Lung (tissue), 12 donors: ENCODE results near the gene RBM28. TPM values are rescaled to one million over a fixed set of nuclear protein-coding genes. Genes with fewer than 3 reads are reported as not detected.

Experiments used
- ATAC-seq: fragments of 200-7000 bp; cut with Tn5 transposase; one replicate; pipeline ENCODE4 v1.9.1; 2020; ENCODE audit warnings: moderate number of reproducible peaks; ENCODE audit not compliant: insufficient read depth, low FRiP score
- DNase-seq, 3 donors: peaks; one replicate each; pipeline ENCODE4 v3.0.0-alpha.2; 2013 to 2017
- H3K27ac ChIP-seq, 2 donors: one replicate each; pipeline ENCODE4 v1.5.1; 2013; ENCODE audit warnings: mild to moderate bottlenecking in 2 of 2, moderate library complexity in 2 of 2, control low read depth in 1 of 2, inconsistent platforms in 1 of 2, low read depth in 1 of 2, low read length in 1 of 2
- H3K27me3 ChIP-seq, 3 donors: one replicate each; pipeline ENCODE4 v1.5.1; 2013; ENCODE audit warnings: low read length in 2 of 3; ENCODE audit not compliant: control insufficient read depth in 3 of 3, insufficient read depth in 3 of 3
- H3K36me3 ChIP-seq, 4 donors: one replicate each; pipeline ENCODE4 v1.5.1; 2013; ENCODE audit warnings: low read length in 4 of 4, mild to moderate bottlenecking in 1 of 4, moderate library complexity in 1 of 4; ENCODE audit not compliant: control insufficient read depth in 4 of 4, insufficient read depth in 4 of 4
- H3K4me1 ChIP-seq, 5 donors: one replicate each; pipeline ENCODE4 v1.5.1; 2013; ENCODE audit warnings: low read length in 5 of 5, mild to moderate bottlenecking in 2 of 5, moderate library complexity in 1 of 5; ENCODE audit not compliant: control insufficient read depth in 5 of 5, insufficient read depth in 5 of 5
- H3K4me3 ChIP-seq: one replicate; pipeline ENCODE4 v1.5.1; 2013; ENCODE audit warnings: mild to moderate bottlenecking, control low read depth, moderate library complexity
- H3K9ac ChIP-seq, 2 donors: one replicate each; pipeline ENCODE4 v1.5.1; 2013; ENCODE audit warnings: low read length in 2 of 2, control low read depth in 1 of 2; ENCODE audit not compliant: insufficient read depth in 1 of 2
- H3K9me3 ChIP-seq, 4 donors: one replicate each; pipeline ENCODE4 v1.5.1; 2013; ENCODE audit warnings: low read length in 3 of 4, mild to moderate bottlenecking in 1 of 4, moderate library complexity in 1 of 4; ENCODE audit not compliant: control insufficient read depth in 4 of 4, insufficient read depth in 3 of 4
- WGBS, 2 donors: extraction: QIAGEN DNeasy Blood & Tissue Kit; methylation state at CpG; one replicate each; pipeline ENCODE4 v1.1.7; 2013; 5-methylcytosine and 5-hydroxymethylcytosine counted together
- polyA plus RNA-seq, 2 donors: library from polyadenylated mRNA; stranded (reverse); fragments of 200-250 nt; gene quantifications; one replicate each; pipeline ENCODE4 v1.2.1, GENCODE V29; 2013
- total RNA-seq, 2 donors: library from RNA; depleted of rRNA in 1 of 2; stranded (reverse); fragments of >200 nt in 1 of 2; gene quantifications; one replicate each; pipeline ENCODE4 v1.2.1, GENCODE V29; 2014 to 2021
- TF ChIP-seq, protein P1 (sequence below): IDR thresholded peaks from 2 replicates; pipeline ENCODE4 v1.5.1; 2012; ENCODE audit warnings: mild to moderate bottlenecking; ENCODE audit errors: control extremely low read depth, extremely low read depth
- donor health status: control.
- donor health status: control.
- donor health status: Bipolar disorder and iron deficiency.
- donor health status: healthy.
- donor health status: DM: yes; HTN: yes; CAD: no.

Gene RBM28
- total and polyA plus RNA-seq, 4 donors, result 18.8 to 44.7 (median 27.2) TPM

DNA sequence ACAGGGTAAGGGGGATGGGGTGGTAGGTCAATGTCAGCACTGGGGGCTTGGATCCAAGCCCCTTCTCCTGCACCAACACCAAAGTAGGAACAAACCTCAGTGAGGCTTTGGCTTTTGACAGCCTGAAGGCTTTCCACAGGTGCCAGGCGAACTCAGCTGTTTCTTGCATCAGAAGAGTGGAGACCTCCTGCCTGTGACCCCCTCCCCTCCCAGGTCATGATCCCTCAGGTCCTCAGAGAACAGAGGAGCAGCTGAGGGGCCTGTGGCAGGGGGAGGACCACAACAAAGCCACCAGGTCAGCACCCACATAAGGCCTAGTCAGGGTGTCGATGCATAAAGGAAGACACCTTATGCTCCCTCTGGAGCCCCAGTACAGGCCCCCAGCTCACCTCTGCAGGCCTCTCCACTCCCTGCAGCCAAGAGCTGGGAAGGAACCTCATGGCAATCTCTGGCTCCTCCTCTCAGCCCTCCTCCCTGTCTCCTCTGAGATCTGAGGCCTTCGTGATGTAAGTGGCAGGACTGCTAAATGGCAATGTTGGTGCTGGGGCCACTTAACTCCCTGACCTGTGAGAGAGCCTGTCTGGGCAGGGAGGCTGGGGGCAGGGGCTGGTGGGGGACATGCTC is 36.9 kb upstream of the RBM28 start:
- DNase-seq (peak in 1 of 3 donors; percentile 41), ATAC-seq (no peak)
- Histone ChIP-seq H3K4me1 (peaks cover 0 to 7% (median 0%) of the 10 kb centered on the region in 5 donors), H3K4me3 (no peak overlapping the region), H3K27ac (no peak overlapping the region), H3K9me3 (no peaks in the 10 kb centered on the region), H3K36me3 (no peaks in the 10 kb centered on the region), H3K27me3 (no peaks in the 10 kb centered on the region), H3K9ac (no peak overlapping the region)
- TF ChIP-seq, protein P1, sequence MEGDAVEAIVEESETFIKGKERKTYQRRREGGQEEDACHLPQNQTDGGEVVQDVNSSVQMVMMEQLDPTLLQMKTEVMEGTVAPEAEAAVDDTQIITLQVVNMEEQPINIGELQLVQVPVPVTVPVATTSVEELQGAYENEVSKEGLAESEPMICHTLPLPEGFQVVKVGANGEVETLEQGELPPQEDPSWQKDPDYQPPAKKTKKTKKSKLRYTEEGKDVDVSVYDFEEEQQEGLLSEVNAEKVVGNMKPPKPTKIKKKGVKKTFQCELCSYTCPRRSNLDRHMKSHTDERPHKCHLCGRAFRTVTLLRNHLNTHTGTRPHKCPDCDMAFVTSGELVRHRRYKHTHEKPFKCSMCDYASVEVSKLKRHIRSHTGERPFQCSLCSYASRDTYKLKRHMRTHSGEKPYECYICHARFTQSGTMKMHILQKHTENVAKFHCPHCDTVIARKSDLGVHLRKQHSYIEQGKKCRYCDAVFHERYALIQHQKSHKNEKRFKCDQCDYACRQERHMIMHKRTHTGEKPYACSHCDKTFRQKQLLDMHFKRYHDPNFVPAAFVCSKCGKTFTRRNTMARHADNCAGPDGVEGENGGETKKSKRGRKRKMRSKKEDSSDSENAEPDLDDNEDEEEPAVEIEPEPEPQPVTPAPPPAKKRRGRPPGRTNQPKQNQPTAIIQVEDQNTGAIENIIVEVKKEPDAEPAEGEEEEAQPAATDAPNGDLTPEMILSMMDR, result no peak
- 80 to 93% methylated on average over 3 of the region's 3 CpGs for WGBS, 2 donors

- Histone ChIP-seq H3K9ac (no peak overlapping the region), H3K9me3 (no peaks in the 10 kb centered on the region), H3K36me3 (no peaks in the 10 kb centered on the region), H3K4me1 (peaks cover 0 to 7% (median 0%) of the 10 kb centered on the region in 5 donors), H3K27me3 (no peaks in the 10 kb centered on the region), H3K4me3 (no peak overlapping the region), H3K27ac (no peak overlapping the region)
- DNase-seq (no peak), ATAC-seq (no peak)
- TF ChIP-seq, protein P1, result no peak
- WGBS, 2 donors, result 90 to 92% methylated on average over 6 of the region's 6 CpGs
Observed at GRCh38 chr7:128379900-128380479, 36.3 kb upstream of the RBM28 start.

DNA sequence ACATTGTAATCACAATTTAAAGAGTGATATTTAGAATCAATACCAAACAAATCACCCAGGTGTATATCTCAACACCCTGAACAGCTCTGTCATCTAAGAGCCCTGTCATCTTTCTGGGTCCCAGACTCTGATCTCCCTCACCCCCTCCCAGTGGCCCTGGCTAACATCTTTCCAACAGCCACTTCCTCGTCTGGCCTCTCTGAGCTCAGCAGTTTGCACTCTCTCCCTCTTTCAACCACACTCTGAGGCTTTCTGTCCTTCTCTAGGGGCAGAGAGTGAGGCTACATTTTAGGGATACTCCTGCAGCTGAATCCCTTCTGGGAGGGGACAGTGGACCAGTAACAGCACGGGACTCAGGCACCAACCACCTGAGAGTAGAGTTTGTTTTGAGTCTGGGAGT is 34.9 kb upstream of the RBM28 start:
- no peaks in the 10 kb centered on the region for H3K9me3 ChIP-seq
- H3K4me3 ChIP-seq, result no peak overlapping the region
- no peaks in the 10 kb centered on the region for H3K27me3 ChIP-seq
- no peak overlapping the region for H3K9ac ChIP-seq
- H3K4me1 ChIP-seq, result peaks cover 0 to 7% (median 0%) of the 10 kb centered on the region in 5 donors
- no peak for ATAC-seq
- 38 to 42% methylated on average over 2 of the region's 2 CpGs for WGBS, 2 donors
- no peak overlapping the region for H3K27ac ChIP-seq
- H3K36me3 ChIP-seq, result no peaks in the 10 kb centered on the region
- DNase-seq, result no peak
- TF ChIP-seq, protein P1, result no peak
